T-cell (primary cell): Measurements from ENCODE around the gene ZNF569. TPM values are rescaled to one million over a fixed set of nuclear protein-coding genes. Genes with fewer than 3 reads are reported as not detected.
A peak's percentile ranks its signal among the peaks of the same experiment; 100 is the strongest.

Source experiments
- ATAC-seq, 4 experiments: fragments of 200-7000 bp in 3 of 4; fragments of 150-1000 bp in 1 of 4; cut with Tn5 transposase; replicated peaks in 1 of 4; 1 replicate in 3 of 4; 2 replicates in 1 of 4; pipeline ENCODE4 v1.10.0; 2021; ENCODE audit warnings: moderate library complexity in 3 of 4, mild to moderate bottlenecking in 2 of 4, moderate number of reproducible peaks in 1 of 4
- CTCF ChIA-PET, 2 donors: fragments of 300-600 bp; sonication (Branson Sonifier 250); formaldehyde crosslinking; loops; one replicate each; lab custom pipeline; 2022; ENCODE audit warnings: antibody characterized with exemption in 2 of 2; lab: Charles Lee
- POLR2A ChIA-PET, 2 donors: fragments of 300-600 bp; sonication (Branson Sonifier 250); formaldehyde crosslinking; loops; one replicate each; lab custom pipeline; 2022; ENCODE audit warnings: antibody characterized with exemption in 2 of 2; lab: Charles Lee
- DNase-seq, 35 experiments: peaks; one replicate each; pipeline versions ENCODE4 v3.0.0 to v3.0.0-alpha.2; 2013 to 2023
- H3K27ac ChIP-seq: one replicate; pipeline ENCODE4 v1.5.1; 2013; ENCODE audit warnings: low read length
- H3K27me3 ChIP-seq, 2 experiments: replicated peaks in 1 of 2; 1 replicate in 1 of 2; 2 replicates in 1 of 2; pipeline versions ENCODE4 v1.6.1 to v1.7.0; 2013; ENCODE audit warnings: low read length in 1 of 2, mixed read lengths in 1 of 2; ENCODE audit not compliant: control insufficient read depth in 2 of 2, insufficient read depth in 2 of 2; ENCODE audit errors: extremely low read depth in 1 of 2
- H3K36me3 ChIP-seq, 2 donors: 1 replicate in 1 of 2; 2 replicates in 1 of 2; pipeline versions ENCODE4 v1.6.1 to v1.7.0; 2013; ENCODE audit warnings: low read length in 1 of 2; ENCODE audit not compliant: control insufficient read depth in 2 of 2, insufficient read depth in 1 of 2; ENCODE audit errors: extremely low read depth in 1 of 2
- H3K4me1 ChIP-seq, 2 experiments: 1 replicate in 1 of 2; 2 replicates in 1 of 2; pipeline versions ENCODE4 v1.6.1 to v1.7.0; 2013; ENCODE audit warnings: low read length in 2 of 2, mixed read lengths in 1 of 2; ENCODE audit not compliant: insufficient read depth in 2 of 2, control insufficient read depth in 1 of 2; ENCODE audit errors: extremely low read depth in 1 of 2
- H3K4me3 ChIP-seq, 2 donors: 1 replicate in 1 of 2; 2 replicates in 1 of 2; pipeline versions ENCODE4 v1.5.1 to v1.7.0; 2013; ENCODE audit warnings: mild to moderate bottlenecking in 2 of 2, low read length in 1 of 2, moderate library complexity in 1 of 2; ENCODE audit not compliant: control insufficient read depth in 1 of 2; ENCODE audit errors: extremely low read depth in 1 of 2
- H3K9me3 ChIP-seq: 2 replicates; pipeline ENCODE4 v1.7.0; 2013
- H3K27ac Mint-ChIP-seq, 2 donors: one replicate each; pipeline ENCODE4 v1.8.0; 2020 to 2021; ENCODE audit warnings: mild to moderate bottlenecking in 2 of 2, mixed read lengths in 2 of 2
- H3K27me3 Mint-ChIP-seq, 2 donors: one replicate each; pipeline ENCODE4 v1.8.0; 2021 to 2022; ENCODE audit warnings: mixed read lengths in 2 of 2
- H3K36me3 Mint-ChIP-seq: one replicate; pipeline ENCODE4 v1.8.0; 2021; ENCODE audit warnings: mixed read lengths
- H3K4me1 Mint-ChIP-seq, 3 donors: one replicate each; pipeline ENCODE4 v1.8.0; 2020 to 2022; ENCODE audit warnings: mixed read lengths in 3 of 3, mild to moderate bottlenecking in 1 of 3
- H3K4me3 Mint-ChIP-seq, 3 donors: one replicate each; pipeline ENCODE4 v1.8.0; 2020 to 2022; ENCODE audit warnings: mild to moderate bottlenecking in 3 of 3, mixed read lengths in 3 of 3, moderate library complexity in 3 of 3
- H3K9me3 Mint-ChIP-seq, 3 donors: one replicate each; pipeline ENCODE4 v1.8.0; 2020 to 2022; ENCODE audit warnings: mixed read lengths in 3 of 3
- WGBS: methylation state at CpG from one replicate; pipeline ENCODE4 v1.1.5; 2013; ENCODE audit warnings: missing lambda C conversion rate; ENCODE audit not compliant: insufficient coverage; 5-methylcytosine and 5-hydroxymethylcytosine counted together
- total RNA-seq, 35 experiments: library from RNA in 6 of 35; stranded (reverse) in 6 of 35; fragments of 120-200 nt in 1 of 35; gene quantifications; one replicate each; pipeline versions ENCODE4 v1.2.1 to v1.2.4 and lab custom pipeline; 2013 to 2026

ZNF569 gene
- 10 to 100 TPM in 2 of 5 donors, 1 to 10 TPM in 3; 5.6 to 10.8 (median 9.4) TPM for total RNA-seq
- 10.4 TPM for total RNA-seq (2013)
- 9.7 to 24.5 (median 15.8) reads per million in 29 experiments for total RNA-seq (lab: John Stamatoyannopoulos, UW)

DNA sequence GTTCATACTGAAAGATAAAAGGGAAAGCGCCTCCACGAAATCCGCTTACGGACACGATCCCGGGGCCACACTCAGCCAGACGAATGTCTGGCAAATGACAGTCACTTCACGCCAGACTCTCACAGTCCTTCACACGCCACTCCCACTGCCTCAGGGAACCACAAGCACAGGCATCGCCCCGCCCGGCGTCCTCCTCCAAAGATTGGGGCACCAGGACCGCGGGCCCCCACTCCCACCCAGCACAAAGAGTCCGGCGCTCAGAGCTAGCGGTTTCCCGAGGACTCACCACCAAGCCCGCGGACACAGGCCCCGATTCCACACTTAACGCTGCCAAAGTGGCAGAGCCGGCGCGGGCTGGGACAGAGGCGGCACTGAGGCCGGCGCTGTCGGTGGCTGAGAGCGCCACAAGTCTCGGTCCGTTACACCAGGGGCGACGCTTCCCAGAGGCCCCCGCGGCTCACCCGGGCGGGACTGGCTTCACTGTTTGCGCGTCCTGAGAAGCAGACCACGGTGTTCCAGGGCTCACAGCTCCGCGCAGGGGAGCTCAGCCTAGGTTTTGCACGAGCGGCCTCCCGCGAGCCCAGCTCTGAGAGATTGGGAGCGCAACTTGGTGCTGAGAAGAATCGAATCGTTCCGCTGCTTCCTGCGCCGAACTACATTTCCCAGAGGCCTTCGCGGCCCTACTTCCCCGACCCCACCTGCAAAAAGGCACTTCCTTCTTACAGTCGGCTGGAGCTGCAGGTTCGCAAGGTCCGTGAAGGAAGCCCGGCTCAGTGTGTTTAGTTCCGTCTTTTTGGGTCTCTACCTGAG, at the start of gene ZNF569:
TSS of gene ZNF569 (minus strand) at position 647 of the 810 bp plus-strand sequence. CDS start 22,523 bp downstream, outside the sequence.
- Mint-ChIP-seq H3K4me1 (peaks cover 40 to 46% (median 43%) of the 10 kb centered on the region in 3 donors), H3K27me3 (no peaks in the 10 kb centered on the region), H3K36me3 (peaks cover 20% of the 10 kb centered on the region), H3K9me3 (peaks cover 9 to 16% (median 14%) of the 10 kb centered on the region in 3 donors), H3K4me3 (peak within 1 kb of the TSS in 2 of 3 donors; percentile 96 to 98), H3K27ac (peak within 1 kb of the TSS; percentile 93 to 98)
- POLR2A ChIA-PET, result interaction anchor here (0.5 to 1.5 kb wide), 5 partner anchors 96 to 703 kb away, joined by 3 to 7 read pairs (median 3); partner anchors contain the start of genes ZNF527 (in 1 of the 2), ZNF540 (in 1 of the 2) and ZNF571 (in 1 of the 2)
- peak within 1 kb of the TSS; percentile 85 to 95 for H3K4me3 ChIP-seq
- under 1% methylated on average over 59 of the region's 62 CpGs for WGBS
- CTCF ChIA-PET, result interaction anchor here in 1 of 2 donors (0.6 to 1.4 kb wide), 4 partner anchors 39 to 156 kb away, joined by 3 to 4 read pairs (median 3); partner anchors contain the start of genes ZNF527, ZNF540, ZNF571 and ZNF793
- ATAC-seq, result peak; percentile 67 to 71 (median 68)
- peak; percentile 79 to 95 (median 90) for DNase-seq
- peak within 1 kb of the TSS; percentile 84 for H3K27ac ChIP-seq
- no peaks in the 10 kb centered on the region for H3K9me3 ChIP-seq
- H3K27me3 ChIP-seq, result no peaks in the 10 kb centered on the region
- H3K36me3 ChIP-seq, result peaks cover 5 to 31% of the 10 kb centered on the region in 2 donors
- peaks cover 13 to 34% of the 10 kb centered on the region in 2 experiments for H3K4me1 ChIP-seq

DNA sequence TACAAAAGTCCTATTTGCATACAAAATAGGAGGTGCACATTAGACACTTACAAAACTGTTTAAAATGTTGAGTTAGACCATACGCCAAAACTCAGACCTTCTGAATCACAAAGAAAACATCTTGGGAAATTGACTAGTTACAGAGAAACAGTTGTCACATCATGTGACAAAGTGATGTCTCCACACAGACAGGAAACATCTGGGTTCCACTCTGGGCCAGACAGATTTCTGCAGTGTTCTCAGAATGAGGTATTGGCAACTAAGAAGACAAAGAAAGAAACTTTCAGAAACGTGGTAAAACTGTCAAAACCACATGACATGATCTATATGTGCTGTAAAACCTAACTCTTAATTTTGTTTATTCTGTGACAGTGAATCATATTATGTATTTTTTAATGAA, 46.2 kb upstream of the ZNF569 start:
- no peaks in the 10 kb centered on the region for H3K4me1 Mint-ChIP-seq
- H3K36me3 ChIP-seq, result no peaks in the 10 kb centered on the region
- H3K9me3 ChIP-seq, result peaks cover 8% of the 10 kb centered on the region
- no peak overlapping the region for H3K27ac Mint-ChIP-seq
- H3K27ac ChIP-seq, result no peak overlapping the region
- H3K27me3 ChIP-seq, result no peaks in the 10 kb centered on the region
- DNase-seq (no peak), ATAC-seq (no peak)
- no peaks in the 10 kb centered on the region for H3K27me3 Mint-ChIP-seq
- peaks cover 11 to 45% (median 39%) of the 10 kb centered on the region in 3 donors for H3K9me3 Mint-ChIP-seq
- H3K4me3 Mint-ChIP-seq, result no peak overlapping the region
- H3K36me3 Mint-ChIP-seq, result peaks cover 66% of the 10 kb centered on the region
- no peak overlapping the region for H3K4me3 ChIP-seq
- CTCF ChIA-PET, result no interaction called here
- 50% methylated on average over 1 of the region's 2 CpGs for WGBS
- no peaks in the 10 kb centered on the region for H3K4me1 ChIP-seq
- POLR2A ChIA-PET, result no interaction called here

DNA sequence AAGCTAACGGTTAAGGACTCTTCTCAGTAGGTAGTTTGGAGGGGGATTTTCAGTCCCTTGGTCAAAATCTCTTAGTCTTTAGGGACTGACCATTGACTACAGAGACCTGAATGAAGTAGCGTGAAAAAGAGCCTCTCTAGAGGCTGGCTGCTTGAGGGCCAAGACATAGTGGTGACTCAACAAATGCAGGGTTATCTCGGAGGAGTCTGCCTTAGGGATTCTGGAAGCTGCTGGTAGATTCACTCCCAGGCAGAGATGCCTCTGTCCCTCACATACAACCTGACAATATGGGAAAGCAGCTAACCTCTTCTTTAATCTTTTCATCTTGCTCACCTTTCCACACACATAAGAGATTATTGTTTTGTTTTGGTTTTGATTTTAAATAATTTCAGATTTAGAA, 44.6 kb upstream of the ZNF569 start:
- Histone ChIP-seq H3K4me3 (no peak overlapping the region), H3K9me3 (peaks cover 8% of the 10 kb centered on the region), H3K4me1 (peaks cover 0 to 6% of the 10 kb centered on the region in 2 experiments), H3K27me3 (no peaks in the 10 kb centered on the region), H3K36me3 (no peaks in the 10 kb centered on the region), H3K27ac (no peak overlapping the region)
- WGBS, result 83% methylated on average over 1 of the region's 3 CpGs
- no peaks in the 10 kb centered on the region for H3K4me1 Mint-ChIP-seq
- H3K9me3 Mint-ChIP-seq, result peaks cover 11 to 39% (median 37%) of the 10 kb centered on the region in 3 donors
- ATAC-seq (no peak), DNase-seq (no peak)
- ChIA-PET POLR2A (no interaction called here), CTCF (no interaction called here)
- H3K27me3 Mint-ChIP-seq, result no peaks in the 10 kb centered on the region
- no peak overlapping the region for H3K27ac Mint-ChIP-seq
- H3K36me3 Mint-ChIP-seq, result peaks cover 56% of the 10 kb centered on the region
- no peak overlapping the region for H3K4me3 Mint-ChIP-seq

DNA sequence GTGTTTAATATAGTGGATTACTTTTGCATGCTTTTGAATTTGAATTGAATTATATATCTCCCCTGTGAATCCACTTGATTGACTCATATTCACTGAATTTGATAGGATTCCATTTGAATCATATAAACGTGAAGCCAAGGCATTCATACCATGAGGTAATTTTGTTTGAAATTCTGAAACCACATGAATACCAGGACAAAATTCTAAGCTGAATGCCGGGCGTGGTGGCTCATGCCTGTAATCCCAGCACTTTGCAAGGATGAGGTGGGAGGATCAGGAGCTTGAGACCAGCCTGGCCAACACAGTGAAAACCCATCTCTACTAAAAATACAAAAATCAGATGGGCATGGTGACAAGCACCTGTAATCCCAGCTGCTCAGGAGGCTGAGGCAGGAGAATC, 43.9 kb upstream of the ZNF569 start:
- Histone ChIP-seq H3K4me3 (no peak overlapping the region), H3K9me3 (peaks cover 8% of the 10 kb centered on the region), H3K27ac (no peak overlapping the region), H3K4me1 (peaks cover 0 to 10% of the 10 kb centered on the region in 2 experiments), H3K36me3 (no peaks in the 10 kb centered on the region), H3K27me3 (no peaks in the 10 kb centered on the region)
- H3K4me1 Mint-ChIP-seq, result no peaks in the 10 kb centered on the region
- no peak for DNase-seq
- WGBS, result 100% methylated on average over 1 of the region's 3 CpGs
- POLR2A ChIA-PET, result no interaction called here
- no peaks in the 10 kb centered on the region for H3K27me3 Mint-ChIP-seq
- H3K4me3 Mint-ChIP-seq, result no peak overlapping the region
- H3K27ac Mint-ChIP-seq, result no peak overlapping the region
- CTCF ChIA-PET, result no interaction called here
- no peak for ATAC-seq
- H3K36me3 Mint-ChIP-seq, result peaks cover 52% of the 10 kb centered on the region
- peaks cover 11 to 37% (median 36%) of the 10 kb centered on the region in 3 donors for H3K9me3 Mint-ChIP-seq

DNA sequence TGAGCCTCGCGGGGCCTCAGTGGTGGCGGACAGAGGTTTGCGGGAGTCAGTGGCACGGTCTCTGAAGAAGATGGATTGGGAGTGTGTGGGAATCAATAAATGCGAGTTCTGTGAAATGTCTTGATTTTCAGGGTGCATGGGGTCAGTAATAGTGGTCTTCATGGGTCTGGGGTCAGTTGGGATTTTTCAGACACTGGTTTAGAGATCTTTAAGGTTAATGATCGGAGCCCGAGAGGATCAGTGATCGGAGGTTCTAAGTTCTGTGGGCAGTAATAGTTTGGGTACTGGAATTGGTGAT, 39.9 kb upstream of the ZNF569 start:
- no peak overlapping the region for H3K4me3 Mint-ChIP-seq
- whole genome bisulfite sequencing, result 9% methylated on average over 6 of the region's 9 CpGs

More for the DNA sequence above, 39.9 kb upstream of the ZNF569 start:
- Histone ChIP-seq H3K27me3 (no peaks in the 10 kb centered on the region), H3K4me1 (peaks cover 3 to 16% of the 10 kb centered on the region in 2 experiments), H3K4me3 (peak overlapping the region; percentile 64 to 90), H3K9me3 (no peaks in the 10 kb centered on the region), H3K36me3 (no peaks in the 10 kb centered on the region), H3K27ac (peak overlapping the region; percentile 97)
- POLR2A ChIA-PET, result interaction anchor here in 1 of 2 donors (0.6 to 1.3 kb wide), 2 partner anchors 50 to 88 kb away, joined by 3 to 7 read pairs; partner anchors contain the start of genes ZNF540 and ZNF571
- CTCF ChIA-PET, result interaction anchor here in 1 of 2 donors (1.0 to 1.5 kb wide), 2 partner anchors 87 to 542 kb away, joined by 3 read pairs; partner anchors contain the start of genes ZNF540 and ZNF571
- peak in 1 of 35 experiments; percentile 4 for DNase-seq
- Mint-ChIP-seq H3K27ac (no peak overlapping the region), H3K27me3 (no peaks in the 10 kb centered on the region), H3K4me1 (no peaks in the 10 kb centered on the region), H3K36me3 (peaks cover 34% of the 10 kb centered on the region), H3K9me3 (peaks cover 14 to 26% (median 26%) of the 10 kb centered on the region in 3 donors)
- no peak for ATAC-seq
